GM18526 (cell line): ENCODE data around the gene DBT.

Source experiments
- POLR2A ChIP-seq: IDR thresholded peaks from 3 replicates; pipeline ENCODE4 v1.6.1; 2011; ENCODE audit not compliant: insufficient read length; ENCODE audit errors: extremely low read depth

DBT gene

DNA sequence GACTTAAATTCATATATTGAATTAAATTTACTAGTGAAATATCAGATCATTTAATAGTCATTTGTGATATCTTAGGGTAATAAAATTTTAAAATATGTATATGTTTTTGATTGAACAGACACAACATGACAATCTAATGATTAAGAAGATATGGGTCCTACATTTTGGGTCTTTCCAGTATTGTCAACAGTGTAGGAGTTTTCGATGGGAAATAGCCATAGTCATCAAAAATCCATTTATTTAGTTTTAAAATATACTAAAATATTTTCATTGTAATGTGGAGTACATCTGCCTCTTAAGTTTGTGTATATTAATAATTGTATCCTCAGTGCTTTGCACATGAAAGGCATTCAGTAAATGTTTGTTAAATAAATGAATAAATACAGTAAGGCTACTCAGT is 102.7 kb downstream of the DBT start:
- TF ChIP-seq POLR2A, result no peak

- TF ChIP-seq POLR2A, result no peak
Observed at GRCh38 chr1:100145116-100145515, 104.5 kb downstream of the DBT start.

- TF ChIP-seq POLR2A, result no peak
Observed at GRCh38 chr1:100142343-100142742, 107.3 kb downstream of the DBT start.

DNA sequence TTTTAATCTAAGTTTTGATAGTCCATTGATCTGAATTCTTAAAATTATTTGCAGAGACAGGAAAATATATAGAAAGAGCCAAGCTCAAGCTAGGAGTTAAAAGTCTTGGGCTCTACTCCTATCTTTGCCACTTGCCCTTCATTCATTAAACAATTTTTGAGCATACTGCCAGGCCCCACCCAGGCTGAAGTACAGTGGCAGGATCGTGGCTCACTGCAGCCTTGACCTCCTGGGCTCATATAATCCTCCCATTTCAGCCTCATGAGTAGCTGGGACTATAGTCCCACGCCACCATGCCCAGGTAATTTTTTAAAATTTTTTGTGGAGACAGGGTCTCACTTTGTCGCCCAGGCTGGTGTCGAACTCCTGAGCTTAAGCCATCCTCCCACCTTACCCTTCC is 108.4 kb downstream of the DBT start:
- no peak for TF ChIP-seq POLR2A

GRCh38 chr1:100137602-100138001 is 112.0 kb downstream of the DBT start:
- no peak for TF ChIP-seq POLR2A
